ENCODE results near the gene HIPK4. TPM values are rescaled to one million over a fixed set of nuclear protein-coding genes. Genes with fewer than 3 reads are reported as not detected.

Gene HIPK4
- total RNA-seq, 1 experiment from 2014 or later: 0.74 TPM

GRCh38 chr19:40365613-40366401, 24.2 kb downstream of the HIPK4 start:
- Histone ChIP-seq H3K4me2 (ENCODE audit: low read length) (no peak overlapping the region), H3K4me3 (replicated peaks in 1 of 2; ENCODE audit: low read depth in 1 of 2, low read length in 2 of 2) (no peak overlapping the region), H3K9me3 (ENCODE audit: control insufficient read depth in 1 of 2, insufficient read depth in 1 of 2, low read depth in 1 of 2, low read length in 2 of 2) (no peaks in the 10 kb centered on the region), H4K20me1 (ENCODE audit: insufficient read depth) (no peaks in the 10 kb centered on the region), H3K27ac (ENCODE audit: low read depth, low read length) (no peak overlapping the region), H2AFZ (ENCODE audit: low read depth, low read length, poor library complexity, severe bottlenecking) (no peak overlapping the region), H3K27me3 (ENCODE audit: insufficient read depth, low read length) (no peaks in the 10 kb centered on the region), H3K9me2 (ENCODE audit: insufficient read depth) (no peaks in the 10 kb centered on the region), H3K79me2 (ENCODE audit: insufficient read depth, low read length) (no peaks in the 10 kb centered on the region), H3K36me3 (ENCODE audit: control insufficient read depth in 1 of 2, insufficient read depth in 2 of 2, low read length in 2 of 2) (peaks cover 0 to 5% of the 10 kb centered on the region in 2 experiments; a peak in 2 of 4 replicates), H3K9ac (ENCODE audit: low read length) (no peak overlapping the region), H3K4me1 (ENCODE audit: control insufficient read depth in 1 of 2, insufficient read depth in 2 of 2, low read length in 2 of 2) (no peaks in the 10 kb centered on the region)
- ChIA-PET RAD21 (ENCODE audit: low non-redundant PET in 1 of 2, low total read pairs in 2 of 2, uncharacterized antibody in 2 of 2, unreplicated experiment in 2 of 2) (interaction anchor here in 1 of 2 experiments (0.5 kb wide), 1 partner anchor 1120 kb away, joined by 3 read pairs; no protein-coding TSS in a partner anchor), POLR2A (no interaction called here), CTCF (no interaction called here)
- no TSS peak for BruUV-seq (replicated peaks)
- DNase-seq (ENCODE audit: low read depth, low spot score) (no peak), ATAC-seq (peak; percentile 27)
- TF ChIP-seq ELF1 (IDR thresholded peaks at IDR 0.05; ENCODE audit: borderline replicate concordance, low read depth) (no peak), SRF (IDR thresholded peaks at IDR 0.05; ENCODE audit: low read depth) (no peak), SIN3A (IDR thresholded peaks at IDR 0.05; ENCODE audit: low read depth) (no peak), YY1 (IDR thresholded peaks at IDR 0.05; ENCODE audit: extremely low read depth, insufficient replicate concordance, low read depth, low read length) (no peak), ATF3 (IDR thresholded peaks at IDR 0.05) (no peak), EZH2phosphoT487 (IDR thresholded peaks at IDR 0.05; ENCODE audit: borderline replicate concordance) (no peak)
- intact Hi-C loops (cut with micrococcal nuclease): no loop called here

GRCh38 chr19:40365010-40365409, 25.0 kb downstream of the HIPK4 start:
- H3K4me1 ChIP-seq (ENCODE audit: control insufficient read depth in 1 of 2, insufficient read depth in 2 of 2, low read length in 2 of 2): no peaks in the 10 kb centered on the region
- RAD21 ChIA-PET (ENCODE audit: low non-redundant PET in 1 of 2, low total read pairs in 2 of 2, uncharacterized antibody in 2 of 2, unreplicated experiment in 2 of 2): no interaction called here
- H2AFZ ChIP-seq (ENCODE audit: low read depth, low read length, poor library complexity, severe bottlenecking): no peak overlapping the region
- H3K9me2 ChIP-seq (ENCODE audit: insufficient read depth): no peaks in the 10 kb centered on the region
- intact Hi-C loops (cut with micrococcal nuclease): no loop called here
- H3K9me3 ChIP-seq (ENCODE audit: control insufficient read depth in 1 of 2, insufficient read depth in 1 of 2, low read depth in 1 of 2, low read length in 2 of 2): no peaks in the 10 kb centered on the region
- TF ChIP-seq SIN3A (IDR thresholded peaks at IDR 0.05; ENCODE audit: low read depth) (no peak), ZNF274 (IDR thresholded peaks at IDR 0.05; ENCODE audit: low read depth, low read length) (no peak), TCF7L2 (IDR thresholded peaks at IDR 0.05; ENCODE audit: borderline replicate concordance, extremely low read depth, insufficient read depth, insufficient read length) (no peak)
- no peaks in the 10 kb centered on the region for H3K79me2 ChIP-seq (ENCODE audit: insufficient read depth, low read length)
- no TSS peak for BruUV-seq (replicated peaks)
- CTCF ChIA-PET: no interaction called here
- no peak overlapping the region for H3K4me2 ChIP-seq (ENCODE audit: low read length)
- no peaks in the 10 kb centered on the region for H3K27me3 ChIP-seq (ENCODE audit: insufficient read depth, low read length)
- no peaks in the 10 kb centered on the region for H4K20me1 ChIP-seq (ENCODE audit: insufficient read depth)
- H3K4me3 ChIP-seq (replicated peaks in 1 of 2; ENCODE audit: low read depth in 1 of 2, low read length in 2 of 2): no peak overlapping the region
- peaks cover 0 to 5% of the 10 kb centered on the region in 2 experiments; a peak in 2 of 4 replicates for H3K36me3 ChIP-seq (ENCODE audit: control insufficient read depth in 1 of 2, insufficient read depth in 2 of 2, low read length in 2 of 2)
- ATAC-seq (no peak), DNase-seq (ENCODE audit: low read depth, low spot score) (no peak)
- POLR2A ChIA-PET: no interaction called here
- H3K27ac ChIP-seq (ENCODE audit: low read depth, low read length): no peak overlapping the region
- H3K9ac ChIP-seq (ENCODE audit: low read length): no peak overlapping the region

All from HCT116 (cell line).